H1 (cell line): ENCODE measurements around the gene CTNND2. TPM values are rescaled to one million over a fixed set of nuclear protein-coding genes. Genes with fewer than 3 reads are reported as not detected.

ENCODE experiments used
- CHD1 ChIP-seq: IDR thresholded peaks from 2 replicates; pipeline ENCODE4 v1.6.1; 2012; ENCODE audit warnings: low read depth, low read length, improper control_type of control experiment
- CHD2 ChIP-seq: IDR thresholded peaks from 2 replicates; pipeline ENCODE4 v1.6.1; 2012; ENCODE audit warnings: low read length, improper control_type of control experiment
- CHD7 ChIP-seq: fragments of 300-600 bp; sonication (generic); IDR thresholded peaks from 2 replicates; pipeline ENCODE4 v1.7.1; 2012; ENCODE audit warnings: low read length, moderate library complexity, mild to moderate bottlenecking, inconsistent platforms; ENCODE audit not compliant: insufficient replicate concordance
- E2F6 ChIP-seq: IDR thresholded peaks from 2 replicates; pipeline ENCODE4 v1.6.1; 2012; ENCODE audit warnings: inconsistent platforms
- EGR1 ChIP-seq: IDR thresholded peaks from 2 replicates; pipeline ENCODE4 v1.6.1; 2011; ENCODE audit warnings: low read depth, low read length, borderline replicate concordance
- GABPA ChIP-seq: IDR thresholded peaks from 2 replicates; pipeline ENCODE4 v1.6.1; 2011; ENCODE audit warnings: mild to moderate bottlenecking, low read length, moderate library complexity, borderline replicate concordance; ENCODE audit not compliant: insufficient read depth
- HDAC6 ChIP-seq: IDR thresholded peaks from one replicate; pipeline ENCODE4 v1.7.1; 2012; ENCODE audit warnings: low read depth, mild to moderate bottlenecking, inconsistent platforms, low read length, moderate library complexity
- JUND ChIP-seq: IDR thresholded peaks from 2 replicates; pipeline ENCODE4 v1.6.1; 2011; ENCODE audit warnings: mild to moderate bottlenecking, improper control_type of control experiment, low read length
- KDM1A ChIP-seq: fragments of 200-600, 300-600 bp; sonication (generic); IDR thresholded peaks from 2 replicates; pipeline ENCODE4 v1.7.1; 2016; ENCODE audit warnings: mild to moderate bottlenecking, low read length, borderline replicate concordance
- MAFK ChIP-seq: IDR thresholded peaks from 2 replicates; pipeline ENCODE4 v1.6.1; 2012; ENCODE audit warnings: low read depth, mild to moderate bottlenecking, improper control_type of control experiment, low read length
- POU5F1 ChIP-seq: IDR thresholded peaks from 2 replicates; pipeline ENCODE4 v1.6.1; 2011; ENCODE audit warnings: low read depth, mild to moderate bottlenecking, low read length, moderate library complexity
- TBP ChIP-seq: IDR thresholded peaks from 2 replicates; pipeline ENCODE4 v1.6.1; 2011; ENCODE audit warnings: low read depth, low read length, improper control_type of control experiment
- polyA plus RNA-seq, 7 experiments: library from polyadenylated mRNA; depleted of rRNA in 3 of 7; stranded (reverse) in 5 of 7; unstranded in 2 of 7; fragments of >200 nt in 5 of 7; fragments of 200-250 nt in 2 of 7; gene quantifications; 1 replicate in 5 of 7; 2 replicates in 1 of 7; 4 replicates in 1 of 7; pipeline versions ENCODE4 v1.2.1 to v1.2.3, GENCODE V29; 2011 to 2013; ENCODE audit warnings: missing spikeins in 2 of 7, mixed read lengths in 2 of 7
- total RNA-seq: library from RNA; stranded (reverse); fragmentation: NEBNext Ultra II Directional; extraction: Animal tissue kit (Norgen Biotek cat#: 25700); gene quantifications from 2 replicates; pipeline ENCODE4 v1.2.1, GENCODE V29; 2021

The CTNND2 gene
- total and polyA plus RNA-seq, 2 of the 8 experiments (the other 6 are each of a cell fraction or from before 2014, with no cell fraction given), result 7.4 to 14.2 TPM

- no peak for TF ChIP-seq CHD7
- TF ChIP-seq EGR1, result no peak
- no peak for TF ChIP-seq GABPA
- TF ChIP-seq HDAC6, result no peak
- no peak for TF ChIP-seq TBP
- no peak for TF ChIP-seq KDM1A
- TF ChIP-seq JUND, result no peak
- TF ChIP-seq CHD2, result no peak
- no peak for TF ChIP-seq POU5F1
- no peak for TF ChIP-seq CHD1
- TF ChIP-seq MAFK, result no peak
- TF ChIP-seq E2F6, result no peak
Measured at GRCh38 chr5:11522796-11523195, 381.4 kb downstream of the CTNND2 start (continued).
